ENCODE measurements around the gene MRPL3. TPM values are rescaled to one million over a fixed set of nuclear protein-coding genes. Genes with fewer than 3 reads are reported as not detected.
A peak's percentile ranks its signal among the peaks of the same experiment; 100 is the strongest.

The MRPL3 gene
- total and polyA plus RNA-seq, 11 donors: 50.3 to 137 (median 51.9) TPM

- Histone ChIP-seq H3K9me3 (peaks cover 0 to 8% (median 0%) of the 10 kb centered on the region in 12 donors), H3K4me3 (no peak overlapping the region), H3K4me1 (peaks cover 0 to 7% (median 0%) of the 10 kb centered on the region in 12 donors), H3K27me3 (peaks cover 0 to 21% (median 0%) of the 10 kb centered on the region in 9 donors), H3K36me3 (no peaks in the 10 kb centered on the region), H3K27ac (no peak overlapping the region)
- DNase-seq (no peak), ATAC-seq (no peak)
- TF ChIP-seq POLR2A (IDR thresholded peaks at IDR 0.05) (no peak), CTCF (IDR thresholded peaks at IDR 0.05) (no peak)
- intact Hi-C loops (cut with DNase I): loop anchor here in 1 of 10 donors (10.0 kb wide), 1 partner anchor 504 kb away; the partner anchor contains the start of gene CPNE4
- WGBS, 4 donors: 51 to 69% (median 68%) methylated on average over 1 of the region's 1 CpG
Observed at GRCh38 chr3:131530843-131531242, 28.1 kb upstream of the MRPL3 start.

GRCh38 chr3:131530388-131530787 lies 27.6 kb upstream of the MRPL3 start:
- intact Hi-C loops (cut with DNase I): loop anchor here in 1 of 10 donors (10.0 kb wide), 1 partner anchor 504 kb away; the partner anchor contains the start of gene CPNE4
- Histone ChIP-seq H3K9me3 (peaks cover 0 to 8% (median 0%) of the 10 kb centered on the region in 12 donors), H3K4me1 (peaks cover 0 to 7% (median 0%) of the 10 kb centered on the region in 12 donors), H3K27ac (no peak overlapping the region), H3K4me3 (no peak overlapping the region), H3K27me3 (peaks cover 0 to 25% (median 0%) of the 10 kb centered on the region in 9 donors), H3K36me3 (no peaks in the 10 kb centered on the region)
- ATAC-seq (no peak), DNase-seq (no peak)
- 68 to 81% (median 77%) methylated on average over 1 of the region's 1 CpG for WGBS, 4 donors
- no peak for TF ChIP-seq CTCF (IDR thresholded peaks at IDR 0.05)
- no peak for TF ChIP-seq POLR2A (IDR thresholded peaks at IDR 0.05)

- ATAC-seq: peak; percentile 84 to 98 (median 87)
- Histone ChIP-seq H3K27me3 (peaks cover 0 to 33% (median 0%) of the 10 kb centered on the region in 9 donors), H3K4me1 (peaks cover 0 to 7% (median 0%) of the 10 kb centered on the region in 12 donors), H3K4me3 (peak overlapping the region in 11 of 12 donors; percentile 10 to 51 (median 40)), H3K27ac (no peak overlapping the region), H3K36me3 (no peaks in the 10 kb centered on the region), H3K9me3 (no peaks in the 10 kb centered on the region)
- DNase-seq: peak; percentile 14 to 77 (median 45)
- intact Hi-C loops (cut with DNase I): loop anchor here in 2 of 10 donors (5.0 to 10.0 kb wide), 2 partner anchors 488 to 500 kb away; no protein-coding TSS in a partner anchor
- peak in 10 of 12 donors; percentile 13 to 56 (median 33) for TF ChIP-seq CTCF (IDR thresholded peaks at IDR 0.05)
- TF ChIP-seq POLR2A (IDR thresholded peaks at IDR 0.05): no peak
- WGBS, 4 donors: 11 to 22% (median 12%) methylated on average over 23 to 37 of the region's 37 CpGs
Observed at GRCh38 chr3:131526801-131527347, 24.1 kb upstream of the MRPL3 start.

GRCh38 chr3:131518680-131519079 lies 15.9 kb upstream of the MRPL3 start:
- H3K4me1 ChIP-seq: no peaks in the 10 kb centered on the region
- TF ChIP-seq POLR2A (IDR thresholded peaks at IDR 0.05): no peak
- TF ChIP-seq CTCF (IDR thresholded peaks at IDR 0.05): no peak
- ATAC-seq: no peak
- peaks cover 0 to 7% (median 0%) of the 10 kb centered on the region in 12 donors for H3K9me3 ChIP-seq
- 81 to 82% (median 82%) methylated on average over 7 of the region's 7 CpGs for WGBS, 4 donors
- intact Hi-C loops (cut with DNase I): no loop called here
- no peak overlapping the region for H3K27ac ChIP-seq
- no peak overlapping the region for H3K4me3 ChIP-seq
- H3K36me3 ChIP-seq: no peaks in the 10 kb centered on the region
- H3K27me3 ChIP-seq: peaks cover 0 to 6% (median 0%) of the 10 kb centered on the region in 9 donors
- no peak for DNase-seq

Data from heart left ventricle (tissue), 16 donors.